Measurements from ENCODE around the gene LPAR6.
"Not testable (repeated sequence)": the region's sequence is repeated elsewhere in the genome, so short reads cannot be mapped to it uniquely, and the experiment has no call there.

The LPAR6 gene, protein sequence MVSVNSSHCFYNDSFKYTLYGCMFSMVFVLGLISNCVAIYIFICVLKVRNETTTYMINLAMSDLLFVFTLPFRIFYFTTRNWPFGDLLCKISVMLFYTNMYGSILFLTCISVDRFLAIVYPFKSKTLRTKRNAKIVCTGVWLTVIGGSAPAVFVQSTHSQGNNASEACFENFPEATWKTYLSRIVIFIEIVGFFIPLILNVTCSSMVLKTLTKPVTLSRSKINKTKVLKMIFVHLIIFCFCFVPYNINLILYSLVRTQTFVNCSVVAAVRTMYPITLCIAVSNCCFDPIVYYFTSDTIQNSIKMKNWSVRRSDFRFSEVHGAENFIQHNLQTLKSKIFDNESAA

DNA sequence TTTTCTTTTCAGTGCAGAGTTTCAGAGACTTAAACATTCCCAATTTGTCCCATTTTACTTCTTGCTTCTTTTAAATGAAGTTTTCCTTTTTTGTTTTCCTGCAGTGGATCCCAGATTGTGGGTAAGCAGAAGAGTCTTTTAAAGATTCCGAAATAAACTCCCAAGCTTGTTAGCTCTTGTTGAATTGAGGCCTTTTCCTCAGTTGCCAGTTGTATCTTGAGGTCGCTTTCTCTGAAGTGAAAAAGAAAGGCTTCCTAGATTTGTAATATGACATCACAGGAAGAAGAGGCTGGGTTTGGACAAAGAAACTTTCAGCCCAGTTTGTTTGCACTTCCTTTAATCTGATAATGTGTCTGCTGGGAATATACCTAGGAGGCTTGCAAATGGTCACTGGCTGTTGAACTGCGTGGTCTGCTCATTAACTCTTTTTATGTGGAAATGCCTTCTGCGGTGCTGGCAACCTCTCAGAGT is at the start of gene LPAR6:
TSS of gene LPAR6 (minus strand) at position 233 of the 471 bp plus-strand sequence. CDS start 690 bp downstream, outside the sequence.
- DNase-seq (ENCODE audit: low spot score): no peak

DNA sequence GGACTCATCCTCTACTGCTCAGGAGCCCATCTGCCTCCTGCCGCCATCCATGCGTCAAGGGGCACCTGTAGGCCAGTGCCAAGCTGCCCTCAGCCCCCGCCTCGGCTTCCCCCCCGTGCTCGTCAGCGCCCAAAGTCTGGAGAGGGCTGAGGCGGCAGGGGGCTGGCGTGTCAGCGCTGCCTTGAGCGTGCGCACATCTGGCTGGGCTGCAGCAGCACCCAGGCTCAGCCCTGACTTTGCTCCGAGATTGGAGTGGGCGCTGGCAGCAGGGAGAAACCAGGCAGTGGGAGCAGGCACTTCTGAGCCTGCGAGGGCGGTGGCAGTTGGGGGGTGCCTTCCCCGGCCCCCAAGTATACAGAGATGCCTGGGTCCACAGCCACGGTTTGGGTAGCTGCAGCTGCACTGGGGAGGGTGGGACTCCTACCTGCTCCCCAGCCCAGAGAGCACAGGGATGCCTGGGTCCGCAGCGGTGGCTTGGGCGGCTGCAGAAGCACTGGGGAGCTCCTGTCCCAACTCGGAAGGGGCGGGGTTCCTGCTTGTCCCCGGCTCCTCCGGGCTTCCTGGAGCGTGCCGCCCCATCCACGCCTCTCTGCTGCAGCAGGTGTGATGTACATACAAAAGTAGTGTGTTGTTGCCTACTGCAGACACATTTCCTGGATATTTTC is 44.8 kb upstream of the LPAR6 start:
- DNase-seq (ENCODE audit: low spot score): no peak

DNA sequence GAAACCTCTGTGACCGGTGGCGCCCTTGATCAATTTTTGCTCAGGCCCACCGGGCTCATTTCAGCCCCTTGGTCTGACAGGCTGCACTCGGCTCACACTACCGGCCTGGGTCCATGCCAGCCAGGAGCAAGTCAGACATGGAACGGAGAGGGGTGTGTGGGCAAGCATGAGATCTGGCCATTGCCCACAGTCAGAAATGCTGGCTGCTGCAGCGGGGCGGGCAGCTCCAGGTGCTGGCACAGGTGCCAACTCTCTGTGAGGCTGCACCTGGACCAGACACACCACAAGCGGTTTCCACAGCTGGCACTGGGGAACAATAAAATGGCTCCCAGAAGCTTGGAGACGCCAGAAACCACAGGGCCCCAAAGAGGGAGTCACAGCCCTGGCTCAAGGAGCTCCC is 43.6 kb upstream of the LPAR6 start:
- no peak for DNase-seq (ENCODE audit: low spot score)

DNA sequence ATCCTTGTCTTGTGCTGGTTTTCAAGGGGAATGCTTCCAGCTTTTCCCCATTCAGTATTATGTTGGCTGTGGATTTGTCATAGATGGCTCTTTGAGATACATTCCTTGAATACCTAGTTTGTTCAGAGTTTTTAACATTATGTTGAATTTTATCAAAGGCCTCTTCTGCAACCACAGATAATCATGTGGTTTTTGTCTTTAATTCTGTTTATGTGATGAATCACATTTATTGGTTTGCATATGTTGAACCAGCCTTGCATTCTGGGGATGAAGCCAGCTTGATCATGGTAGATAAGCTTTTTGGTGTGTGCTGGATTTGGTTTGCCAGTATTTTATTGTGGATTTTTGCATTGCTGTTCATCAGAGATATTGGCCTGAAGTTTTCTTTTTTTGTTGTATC is 38.3 kb upstream of the LPAR6 start:
- not testable (repeated sequence) for DNase-seq (ENCODE audit: low spot score)

DNA sequence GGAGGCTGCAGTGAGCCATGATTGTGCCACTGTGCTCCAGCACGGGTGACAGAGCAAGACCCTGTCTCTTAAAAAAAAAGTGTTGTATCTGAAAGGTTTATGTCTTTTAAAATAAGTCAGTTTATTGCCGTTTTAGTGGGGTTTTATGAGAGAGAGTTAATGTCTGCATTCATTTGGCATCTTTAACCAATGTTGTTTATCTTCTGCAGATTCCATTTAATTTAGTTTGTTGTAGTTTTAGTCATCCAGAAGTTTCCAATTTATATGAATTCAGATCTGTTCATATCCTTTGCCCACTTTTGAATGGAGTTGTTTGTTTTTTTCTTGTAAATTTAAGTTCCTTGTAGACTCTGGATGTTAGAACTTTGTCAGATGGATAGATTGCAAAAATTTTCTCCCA is 36.7 kb upstream of the LPAR6 start:
- DNase-seq (ENCODE audit: low spot score): no peak

DNA sequence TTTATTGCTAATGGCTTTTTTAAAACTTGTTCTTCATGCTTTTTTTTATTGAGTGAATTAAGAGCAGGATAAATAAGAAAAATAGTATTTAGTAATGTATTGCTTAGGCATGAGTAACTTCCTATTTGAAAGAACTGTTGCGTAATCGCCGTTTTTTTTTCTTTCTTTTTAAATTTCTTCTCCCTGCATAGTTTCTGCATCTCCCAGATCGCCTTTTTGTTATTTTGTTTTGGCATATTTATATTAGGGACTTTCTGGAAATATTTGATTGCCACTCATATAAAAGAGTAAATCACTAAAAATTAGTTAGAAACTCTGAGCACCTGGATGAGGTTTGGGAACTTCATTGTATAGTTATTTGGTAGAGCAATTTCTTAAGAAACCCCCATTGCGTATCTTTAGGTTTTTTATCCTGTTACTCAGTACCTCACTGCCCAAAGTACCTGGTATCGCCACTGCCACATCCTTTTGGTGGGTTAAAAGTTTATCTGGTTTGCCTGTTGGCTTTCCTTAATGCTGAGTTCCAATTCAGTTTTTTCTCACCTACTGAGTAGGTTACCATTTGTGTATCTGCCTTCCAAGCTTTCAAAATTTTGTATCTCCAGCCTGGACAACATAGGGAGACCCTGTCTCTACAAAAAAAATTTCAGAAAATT is 36.2 kb upstream of the LPAR6 start:
- no peak for DNase-seq (ENCODE audit: low spot score)

DNA sequence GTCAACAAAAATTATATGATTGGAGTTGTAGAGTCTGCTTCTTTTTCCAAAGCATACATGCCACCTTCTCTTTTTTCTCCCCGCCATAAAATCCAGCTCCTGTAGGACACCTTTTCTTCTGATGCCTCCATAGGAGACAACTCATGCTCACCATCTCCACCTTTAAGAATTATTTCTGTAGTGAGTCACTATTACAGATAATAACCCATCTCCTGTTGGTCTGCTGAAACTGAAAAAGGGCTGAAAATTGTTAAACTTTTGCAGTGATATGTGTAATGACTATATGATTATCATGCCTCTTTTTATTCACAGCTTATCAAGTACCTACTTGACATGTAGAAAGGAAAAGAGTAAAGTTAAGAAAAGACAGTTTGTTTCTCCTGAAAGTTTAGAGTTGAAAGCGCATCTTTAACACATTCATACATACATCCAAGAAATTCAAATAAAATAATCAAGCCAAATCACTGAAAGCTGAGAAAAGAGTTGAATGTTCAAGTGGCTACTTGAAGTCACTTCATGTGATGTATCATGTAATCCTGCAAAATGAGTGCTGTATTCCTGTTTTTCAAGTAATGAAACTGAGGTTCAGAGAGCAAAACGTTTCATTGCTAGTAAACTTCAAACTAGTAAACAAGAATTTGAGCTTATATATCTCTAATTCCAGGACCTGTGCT is 35.5 kb upstream of the LPAR6 start:
- DNase-seq (ENCODE audit: low spot score): no peak

DNA sequence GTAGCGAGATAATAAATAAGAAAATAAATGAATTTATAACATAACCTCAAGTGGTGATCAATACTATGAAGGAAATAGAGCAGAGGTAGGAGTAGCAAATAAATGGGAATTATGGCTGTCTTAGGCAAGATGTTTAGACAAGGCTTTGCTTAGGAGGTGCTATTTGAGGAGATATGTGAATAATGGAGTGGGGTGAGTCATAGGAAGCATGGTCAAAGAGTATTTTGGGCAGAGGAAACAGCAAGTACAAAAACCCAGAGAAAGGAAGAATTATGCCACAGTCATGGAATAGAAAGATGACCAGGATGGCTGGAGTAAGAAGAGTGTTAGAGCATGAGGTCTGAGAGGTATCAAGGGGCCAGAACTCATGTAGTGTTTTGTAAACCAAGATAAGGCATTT is 33.6 kb upstream of the LPAR6 start:
- no peak for DNase-seq (ENCODE audit: low spot score)

DNA sequence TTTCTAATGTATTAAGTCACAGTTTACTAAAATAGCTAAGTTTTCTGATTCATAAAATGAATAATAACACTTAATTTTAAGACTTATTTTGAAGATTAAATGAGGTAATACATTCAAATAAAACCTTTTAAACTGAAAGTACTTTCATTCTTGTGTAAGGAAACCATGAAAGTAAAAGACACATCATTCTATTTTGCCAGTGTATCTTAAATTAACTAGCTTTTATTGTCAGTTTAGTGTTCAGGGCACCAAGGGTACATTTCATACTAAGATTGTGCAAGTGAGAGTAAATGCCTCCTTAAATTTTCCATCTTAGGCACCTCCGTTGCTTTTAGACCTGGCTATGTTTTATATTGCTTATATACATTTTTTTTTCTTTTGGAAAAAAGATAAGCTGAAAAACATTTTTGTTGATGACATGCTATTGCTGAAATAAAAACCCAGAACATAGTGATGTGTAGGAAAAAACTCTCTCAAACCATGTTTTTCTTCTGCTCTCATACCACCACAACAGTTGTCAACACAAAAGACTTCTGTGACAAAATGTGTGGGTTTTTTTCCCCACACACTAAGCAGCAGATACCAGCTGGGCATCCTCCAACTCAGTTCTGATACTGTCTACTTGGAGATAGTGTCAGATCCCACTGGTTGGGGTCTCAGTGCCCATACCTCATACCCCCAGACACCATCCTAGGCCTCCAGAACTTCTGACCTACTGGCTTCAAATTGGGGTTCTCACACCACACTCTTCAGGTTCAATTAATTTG is 30.7 kb upstream of the LPAR6 start:
- no peak for DNase-seq (ENCODE audit: low spot score)

DNA sequence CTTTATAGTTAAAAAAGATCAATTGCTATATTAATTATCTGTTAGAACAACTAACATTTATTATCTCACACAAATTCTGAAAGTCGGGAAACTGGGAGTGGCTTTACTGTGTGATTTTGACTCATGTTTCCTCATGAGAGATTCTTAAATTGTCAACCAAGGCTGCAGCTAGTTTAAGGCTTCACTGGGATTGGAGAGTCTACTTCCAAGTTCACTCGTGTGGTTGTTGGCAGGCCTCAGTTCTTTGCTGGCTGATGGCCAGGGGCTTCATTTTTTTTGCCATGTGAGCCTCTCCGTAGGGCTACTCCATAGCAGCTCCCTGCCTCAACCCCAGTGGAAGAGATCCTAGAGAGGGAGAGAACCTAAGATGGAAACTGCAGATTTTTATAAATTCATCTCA is 24.5 kb upstream of the LPAR6 start:
- no peak for DNase-seq (ENCODE audit: low spot score)

DNA sequence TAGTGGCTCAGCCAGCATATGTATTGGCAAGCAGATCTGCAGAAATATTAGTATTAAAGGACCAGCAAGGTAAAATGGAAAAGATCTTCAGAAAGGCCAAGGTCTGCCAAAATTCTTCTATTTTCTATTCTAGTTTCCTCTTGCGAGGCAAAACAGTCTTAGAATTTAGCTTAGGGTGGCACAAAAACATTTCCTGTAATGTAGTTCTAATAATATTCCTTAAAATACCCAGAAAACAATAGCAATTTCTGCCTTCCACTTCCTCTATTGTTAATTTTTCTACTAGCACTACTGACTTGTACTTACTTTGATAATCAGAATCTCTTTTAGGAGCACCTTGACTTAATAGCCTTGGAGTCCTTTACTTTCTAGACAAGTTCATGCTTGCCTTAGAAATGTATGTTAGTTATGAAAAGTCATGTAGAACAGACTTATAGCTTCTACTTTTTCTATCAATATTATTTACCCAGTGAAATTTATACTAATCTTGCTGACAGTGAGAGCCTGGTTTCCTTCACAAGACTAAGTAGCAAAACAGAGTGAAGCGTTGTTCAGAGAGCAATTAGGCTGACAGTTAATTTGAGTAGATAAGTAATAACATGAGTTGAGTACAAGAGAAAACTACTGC is 23.9 kb upstream of the LPAR6 start:
- DNase-seq (ENCODE audit: low spot score): no peak

DNA sequence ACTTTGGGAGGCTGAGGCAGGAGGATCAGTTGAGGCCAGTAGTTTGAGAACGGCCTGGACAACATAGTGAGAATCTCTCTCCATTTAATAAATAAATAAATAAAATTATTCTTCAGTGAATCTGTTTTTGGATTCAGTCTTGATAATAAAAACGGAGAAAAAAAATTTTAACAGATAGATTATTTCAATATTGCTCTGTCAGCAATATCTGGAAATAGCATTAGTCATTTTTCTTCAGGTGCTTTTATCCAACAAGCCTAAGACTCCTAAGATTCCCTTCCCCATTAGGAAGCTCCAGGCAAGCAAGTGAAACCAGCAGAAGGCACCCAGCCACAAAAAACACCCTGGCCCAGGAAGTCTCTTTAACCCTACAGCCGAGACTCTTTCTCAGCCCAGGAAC is 21.3 kb upstream of the LPAR6 start:
- no peak for DNase-seq (ENCODE audit: low spot score)

DNA sequence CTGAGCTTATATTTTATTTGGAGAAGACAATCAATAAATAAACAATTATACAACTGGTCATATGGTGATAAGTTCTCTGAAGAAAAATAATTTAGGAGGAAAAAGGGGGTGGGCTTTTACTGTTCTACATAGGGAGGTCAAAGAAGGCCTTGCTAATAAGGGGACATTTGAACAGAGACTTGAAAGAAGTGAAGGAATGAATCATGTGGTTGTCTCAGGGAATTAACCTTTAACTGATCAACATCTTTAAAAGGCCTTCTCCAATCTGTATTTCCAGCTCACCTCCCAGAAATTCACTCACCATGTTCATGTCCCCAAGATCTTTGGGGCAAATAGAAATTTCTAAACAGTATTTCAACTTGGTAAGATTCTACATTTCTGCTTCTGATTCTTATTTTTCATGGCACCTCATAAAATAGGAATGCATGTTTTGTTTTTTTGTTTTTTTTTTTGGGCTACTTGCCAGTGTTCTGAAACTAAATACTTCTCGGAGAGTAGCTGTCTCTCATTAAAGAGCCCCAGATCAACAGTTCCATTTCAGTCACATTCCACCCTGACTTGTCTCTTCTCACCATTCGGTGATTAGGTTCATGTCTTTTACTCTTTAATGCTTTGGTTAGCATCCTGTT is 19.2 kb upstream of the LPAR6 start:
- no peak for DNase-seq (ENCODE audit: low spot score)

DNA sequence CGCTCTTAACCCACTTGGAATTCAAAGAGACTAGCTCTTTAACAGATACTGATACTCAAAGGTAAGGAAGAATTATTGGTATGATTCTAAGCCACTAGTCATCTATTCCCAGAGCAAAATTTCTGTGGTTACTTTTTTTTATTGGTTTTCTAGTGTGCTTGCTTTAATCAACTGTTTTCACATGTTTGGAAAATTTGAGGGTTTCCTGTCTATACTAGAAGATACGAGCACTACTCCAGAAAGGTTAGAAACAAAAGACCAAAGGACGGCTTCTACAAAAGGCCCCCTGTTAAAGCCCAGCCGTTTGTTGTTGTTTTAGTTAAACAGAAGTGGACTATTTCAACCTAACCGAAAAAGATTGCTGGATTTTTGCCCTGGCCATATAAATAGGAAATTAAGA is 18.5 kb upstream of the LPAR6 start:
- no peak for DNase-seq (ENCODE audit: low spot score)

DNA sequence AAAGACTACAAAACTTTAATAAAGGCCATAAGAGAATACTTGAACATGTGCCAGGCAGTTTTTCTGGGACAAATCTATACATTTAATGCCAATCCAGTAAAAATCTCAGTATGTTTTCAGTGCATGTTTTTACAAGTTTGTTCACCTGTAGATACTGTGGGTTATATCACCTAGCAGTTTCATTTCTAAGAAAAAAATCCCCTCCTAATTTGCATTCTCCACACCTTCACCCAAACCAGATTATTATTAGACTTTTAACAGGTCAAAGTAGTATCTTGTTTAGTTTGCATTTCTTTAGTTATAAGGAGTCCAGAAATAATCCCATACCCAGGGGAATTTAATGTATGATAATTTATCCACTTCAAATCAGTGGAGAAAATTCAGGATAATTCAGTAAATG is 17.0 kb upstream of the LPAR6 start:
- DNase-seq (ENCODE audit: low spot score): no peak

DNA sequence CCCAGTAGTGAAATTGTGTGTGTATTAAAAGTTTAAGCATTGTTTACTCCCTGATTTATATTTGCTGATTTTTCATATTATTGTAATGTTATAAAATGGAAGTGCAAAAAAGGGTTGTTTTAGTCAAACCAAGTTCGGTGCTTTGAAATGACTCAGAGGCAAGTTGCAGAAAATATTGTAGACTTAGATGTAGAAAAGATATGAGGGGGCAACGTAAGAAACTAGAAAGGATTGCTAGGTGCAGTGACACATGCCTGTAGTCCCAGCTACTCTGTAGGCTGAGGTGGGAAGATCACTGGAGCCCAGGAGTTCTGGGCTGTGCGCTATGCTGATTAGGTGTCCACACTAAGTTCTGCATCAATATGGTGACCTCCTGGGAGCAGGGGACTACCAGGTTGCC is 16.1 kb upstream of the LPAR6 start:
- no peak for DNase-seq (ENCODE audit: low spot score)

DNA sequence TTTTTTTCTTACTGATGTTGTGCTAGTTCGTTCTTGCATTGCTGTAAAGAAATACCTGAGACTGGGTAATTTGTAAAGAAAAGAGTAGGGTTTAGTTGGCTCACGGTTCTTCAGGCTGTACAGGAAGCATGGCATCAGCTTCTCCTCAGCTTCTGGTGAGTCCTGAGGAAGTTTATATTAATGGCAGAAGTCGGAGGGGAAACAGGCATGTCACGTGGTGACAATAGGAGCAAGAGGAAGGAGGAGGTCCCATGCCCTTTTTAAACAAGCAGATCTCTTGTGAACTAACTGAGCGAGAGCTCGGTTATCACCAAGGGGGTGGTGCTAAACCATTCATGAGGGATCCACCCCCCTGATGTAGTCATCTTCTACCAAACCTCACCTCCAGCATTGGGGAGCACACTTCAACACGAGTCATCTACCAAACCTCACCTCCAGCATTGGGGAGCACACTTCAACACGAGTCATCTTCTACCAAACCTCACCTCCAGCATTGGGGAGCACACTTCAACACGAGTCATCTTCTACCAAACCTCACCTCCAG is 13.9 kb upstream of the LPAR6 start:
- not testable (repeated sequence) for DNase-seq (ENCODE audit: low spot score)

DNA sequence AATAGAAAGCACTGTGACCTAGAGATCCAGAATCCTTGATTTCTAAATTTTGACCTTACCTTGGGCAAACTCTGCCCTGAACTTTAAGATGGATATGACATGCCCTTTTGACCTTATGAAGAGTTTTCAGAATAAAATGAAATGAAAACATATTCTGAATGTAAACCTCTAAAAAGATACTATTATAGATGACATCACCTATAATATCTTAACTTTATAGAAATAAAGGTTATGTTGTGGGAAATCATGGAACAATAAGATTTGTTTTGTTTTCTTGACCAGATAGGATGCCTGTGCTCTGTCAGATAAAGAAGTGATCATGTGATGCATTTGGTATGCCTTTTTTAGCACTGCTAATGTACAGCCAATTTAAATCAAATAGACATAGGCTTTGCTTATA is 13.1 kb upstream of the LPAR6 start:
- no peak for DNase-seq (ENCODE audit: low spot score)

DNA sequence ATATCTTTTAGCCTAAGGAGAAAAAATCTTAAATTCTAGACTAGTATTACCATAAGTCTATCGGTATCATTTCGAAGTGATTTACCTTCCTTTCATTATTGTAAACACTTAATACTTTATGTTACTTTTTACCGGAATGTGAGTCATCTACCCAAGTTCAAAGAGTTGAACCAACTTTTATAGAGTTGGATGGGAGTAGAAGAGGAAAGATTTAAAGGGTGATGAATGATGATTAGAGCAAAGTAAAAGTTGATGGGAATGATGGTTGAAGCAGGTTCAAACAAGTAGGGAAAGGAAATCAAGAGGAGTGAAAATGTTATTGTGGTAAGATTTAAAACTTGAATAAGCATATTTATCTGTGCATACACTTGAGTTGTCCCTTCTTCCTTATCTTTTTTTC is 11.3 kb upstream of the LPAR6 start:
- no peak for DNase-seq (ENCODE audit: low spot score)

DNA sequence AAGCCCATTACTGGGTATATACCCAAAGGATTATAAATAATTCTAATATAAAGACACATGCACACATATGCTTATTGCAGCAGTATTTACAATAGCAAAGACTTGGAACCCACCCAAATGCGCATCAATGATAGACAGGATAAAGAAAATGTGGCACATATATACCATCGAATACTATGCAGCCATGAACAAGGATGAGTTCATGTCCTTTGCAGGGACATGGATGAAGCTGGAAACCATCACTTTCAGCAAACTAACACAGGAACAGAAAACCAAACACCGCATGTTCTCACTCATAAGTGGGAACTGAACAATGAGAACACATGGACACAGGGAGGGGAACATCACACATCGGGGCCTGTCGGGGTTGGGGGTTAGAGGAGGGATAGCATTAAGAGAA is 9.1 kb upstream of the LPAR6 start:
- not testable (repeated sequence) for DNase-seq (ENCODE audit: low spot score)

DNA sequence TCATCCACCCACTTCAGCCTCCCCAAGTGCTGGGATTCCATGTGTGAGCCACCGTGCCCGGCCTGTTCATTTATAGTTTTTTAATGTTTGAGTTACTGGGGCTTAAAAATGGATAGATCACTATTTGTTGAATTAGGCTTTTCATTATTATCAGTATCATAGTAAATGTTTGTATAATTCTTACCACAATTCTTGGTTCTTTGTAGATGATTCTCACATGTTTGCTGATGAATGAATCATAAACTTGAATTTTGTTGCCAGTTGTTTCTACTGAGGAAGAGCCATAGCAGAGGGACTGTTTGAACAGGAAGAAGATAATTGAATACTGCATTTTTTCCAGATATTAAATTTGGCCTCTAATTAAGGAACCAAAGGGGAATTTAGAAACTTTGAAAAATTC is 2.6 kb upstream of the LPAR6 start:
- no peak for DNase-seq (ENCODE audit: low spot score)

Data from D341Med (cell line).